Heart right ventricle (tissue), 16 donors: ENCODE results near the gene OCRL. TPM values are rescaled to one million over a fixed set of nuclear protein-coding genes. Genes with fewer than 3 reads are reported as not detected.
A peak's percentile ranks its signal among the peaks of the same experiment; 100 is the strongest.

ENCODE experiments used
- ATAC-seq, 8 donors: fragments of 200-7000 bp; cut with Tn5 transposase; one replicate each; pipeline ENCODE4 v1.9.1; 2020; ENCODE audit warnings: mild to moderate bottlenecking in 8 of 8, moderate library complexity in 8 of 8, moderate number of reproducible peaks in 1 of 8
- DNase-seq, 2 donors: peaks; one replicate each; pipeline ENCODE4 v3.0.0-alpha.2; 2020
- H3K27ac ChIP-seq, 10 donors: fragments of 200-600 bp; sonication (generic) in 2 of 10; one replicate each; pipeline versions ENCODE4 v1.5.0 to v1.8.0; 2020 to 2022; ENCODE audit warnings: mild to moderate bottlenecking in 3 of 10
- H3K27me3 ChIP-seq, 7 donors: fragments of 200-600 bp; one replicate each; pipeline ENCODE4 v1.8.0; 2021 to 2022; ENCODE audit warnings: mild to moderate bottlenecking in 2 of 7
- H3K36me3 ChIP-seq, 9 donors: fragments of 200-600 bp; sonication (generic) in 1 of 9; one replicate each; pipeline versions ENCODE4 v1.5.0 to v1.8.0; 2020 to 2022; ENCODE audit warnings: mild to moderate bottlenecking in 2 of 9
- H3K4me1 ChIP-seq, 9 donors: fragments of 200-600 bp; sonication (generic) in 1 of 9; one replicate each; pipeline versions ENCODE4 v1.5.0 to v1.8.0; 2020 to 2022; ENCODE audit warnings: mild to moderate bottlenecking in 4 of 9
- H3K4me3 ChIP-seq, 10 donors: fragments of 200-600 bp; sonication (generic) in 2 of 10; one replicate each; pipeline versions ENCODE4 v1.5.0 to v1.8.0; 2020 to 2022; ENCODE audit warnings: mild to moderate bottlenecking in 7 of 10, moderate library complexity in 2 of 10
- H3K9me3 ChIP-seq, 11 donors: fragments of 200-600 bp in 10 of 11; sonication (generic) in 2 of 11; one replicate each; pipeline versions ENCODE4 v1.5.0 to v1.8.0; 2013 to 2022; ENCODE audit warnings: mild to moderate bottlenecking in 2 of 11, control low read depth in 1 of 11, moderate library complexity in 1 of 11
- CTCF ChIP-seq, 9 donors: fragments of 200-600 bp; sonication (generic) in 2 of 9; IDR thresholded peaks; one replicate each; pipeline versions ENCODE4 v1.5.0 to v1.8.0; 2021 to 2022; ENCODE audit warnings: antibody characterized with exemption in 9 of 9, mild to moderate bottlenecking in 5 of 9, moderate library complexity in 1 of 9
- WGBS, 2 donors: extraction: QIAGEN DNeasy Blood & Tissue Kit; methylation state at CpG; one replicate each; pipeline ENCODE4 v1.1.7; 2013; ENCODE audit warnings: inconsistent platforms in 1 of 2; 5-methylcytosine and 5-hydroxymethylcytosine counted together
- intact Hi-C, 10 donors: fragments of 100-400 bp; cut with DNase I; formaldehyde crosslinking; loops; one replicate each; pipeline versions ENCODE4 v1.11.1 to v1.14.2; 2022
- polyA plus RNA-seq, 2 donors: library from polyadenylated mRNA; stranded (reverse); fragments of 200-250 nt; gene quantifications; one replicate each; pipeline ENCODE4 v1.2.3, GENCODE V29; 2013
- total RNA-seq, 10 donors: library from RNA; stranded (reverse); fragmentation: NEBNext Ultra II Directional in 3 of 10; extraction: Animal tissue kit (Norgen Biotek cat#: 25700) in 3 of 10; gene quantifications; one replicate each; pipeline versions ENCODE4 v1.2.1 to v1.2.4, GENCODE V29; 2021 to 2023
- donor health status: Arrhythmogenic right ventricular cardiomyopathy.
- donor health status: ischemic (EF 13 %, LVEDD 7.1; RV severe dilation, severe dysfunction).
- donor health status: healthy with polysubstance abuse.
- donor health status: DM: no; HTN: yes; CAD: no.
- donor health status: DM: no; HTN: no; CAD: no.
- donor health status: ischemic (EF 25% LVEDD 6.9; RV normal size, moderate dysfunction).
- donor health status: ischemic (EF 25% LVEDD 5.7; RV mildly dilated, moderate dysfunction).
- donor health status: healthy.
- donor health status: DM: yes; HTN: yes; CAD: no.
- donor health status: Ischemic cardiomyopathy.
- donor health status: ischemic (EF 35%, LVEDD 5.7; RV mildly dilated, moderate dysfunction).
- donor health status: nonischemic (EF 11% LVEDD 7.7; RV severe dilation, severe dysfunction).
- donor health status: DM: yes; HTN: yes; CAD: no.
- donor health status: PGD.
- donor health status: ischemic (EF 29% LVEDD 5.4; RV normal size, mild dysfunction).
- donor health status: nonischemic (EF 23%, LVEDD 6.1; RV moderate dilation, normal function).

Gene OCRL
- total and polyA plus RNA-seq, 12 donors: 6.9 to 13.8 (median 9.0) TPM

- Histone ChIP-seq H3K27ac (no peak overlapping the region), H3K4me1 (peaks cover 0 to 15% (median 3%) of the 10 kb centered on the region in 9 donors), H3K36me3 (no peaks in the 10 kb centered on the region), H3K27me3 (no peaks in the 10 kb centered on the region), H3K4me3 (no peak overlapping the region), H3K9me3 (no peaks in the 10 kb centered on the region)
- no peak for DNase-seq
- intact Hi-C loops: loop anchor here in 3 of 10 donors (10.0 kb wide), 3 partner anchors 192 to 212 kb away; partner anchors contain the start of gene ZDHHC9 (in 1 of the 3)
- no peak for TF ChIP-seq CTCF (IDR thresholded peaks at IDR 0.05)
- no peak for ATAC-seq
- WGBS, 2 donors: 79 to 83% methylated on average over 7 of the region's 7 CpGs
Measured at GRCh38 chrX:129632443-129632842, 92.4 kb downstream of the OCRL start.

GRCh38 chrX:129634541-129634940 lies 94.5 kb downstream of the OCRL start:
- Histone ChIP-seq H3K36me3 (no peaks in the 10 kb centered on the region), H3K4me3 (no peak overlapping the region), H3K27me3 (no peaks in the 10 kb centered on the region), H3K4me1 (peaks cover 0 to 16% (median 3%) of the 10 kb centered on the region in 9 donors), H3K9me3 (no peaks in the 10 kb centered on the region), H3K27ac (no peak overlapping the region)
- ATAC-seq (no peak), DNase-seq (no peak)
- TF ChIP-seq CTCF (IDR thresholded peaks at IDR 0.05): no peak
- intact Hi-C loops: loop anchor here in 3 of 10 donors (10.0 kb wide), 3 partner anchors 190 to 210 kb away; partner anchors contain the start of gene ZDHHC9 (in 1 of the 3)
- WGBS, 2 donors: 74 to 76% methylated on average over 7 of the region's 7 CpGs

GRCh38 chrX:129636175-129636681 lies 96.2 kb downstream of the OCRL start:
- WGBS, 2 donors: 78 to 89% methylated on average over 8 of the region's 8 CpGs
- peaks cover 0 to 8% (median 0%) of the 10 kb centered on the region in 9 donors for H3K4me1 ChIP-seq
- DNase-seq (no peak), ATAC-seq (no peak)
- no peak overlapping the region for H3K27ac ChIP-seq
- peaks cover 0 to 3% (median 0%) of the 10 kb centered on the region in 11 donors for H3K9me3 ChIP-seq
- intact Hi-C loops: loop anchor here in 7 of 10 donors (2.0 to 10.0 kb wide), 6 partner anchors 89 to 209 kb away; partner anchors contain the start of gene ZDHHC9 (in 1 of the 7)
- no peak for TF ChIP-seq CTCF (IDR thresholded peaks at IDR 0.05)
- no peaks in the 10 kb centered on the region for H3K27me3 ChIP-seq
- H3K36me3 ChIP-seq: no peaks in the 10 kb centered on the region
- H3K4me3 ChIP-seq: no peak overlapping the region

- no peaks in the 10 kb centered on the region for H3K27me3 ChIP-seq
- TF ChIP-seq CTCF (IDR thresholded peaks at IDR 0.05): peak; percentile 67 to 97 (median 84)
- WGBS, 2 donors: 24 to 32% methylated on average over 13 of the region's 13 CpGs
- H3K4me1 ChIP-seq: peaks cover 0 to 9% (median 0%) of the 10 kb centered on the region in 9 donors
- intact Hi-C loops: loop anchor here in 9 of 10 donors (1.0 to 10.0 kb wide), 7 partner anchors 87 to 207 kb away; partner anchors contain the start of gene ZDHHC9 (in 1 of the 9)
- peaks cover 0 to 8% (median 0%) of the 10 kb centered on the region in 11 donors for H3K9me3 ChIP-seq
- ATAC-seq: peak; percentile 46 to 86 (median 70)
- DNase-seq: peak; percentile 67 to 72
- no peak overlapping the region for H3K4me3 ChIP-seq
- no peaks in the 10 kb centered on the region for H3K36me3 ChIP-seq
- H3K27ac ChIP-seq: no peak overlapping the region
Measured at GRCh38 chrX:129637217-129638109, 97.4 kb downstream of the OCRL start.
